Tibial nerve (tissue), 4 donors: ENCODE measurements around the gene EXOC3L1.

Experiments used
- EP300 ChIP-seq, 2 donors: sonication (generic); formaldehyde crosslinking; IDR thresholded peaks; one replicate each; pipeline ENCODE4 v1.6.1; 2017; ENCODE audit warnings: antibody characterized with exemption in 2 of 2, mild to moderate bottlenecking in 1 of 2
- POLR2A ChIP-seq, 2 donors: fragments of 450-650 bp; IDR thresholded peaks; one replicate each; pipeline ENCODE4 v1.6.1; 2017; ENCODE audit warnings: antibody characterized with exemption in 2 of 2, mild to moderate bottlenecking in 2 of 2, moderate library complexity in 2 of 2
- TF ChIP-seq, protein P1 (sequence below), 5 experiments: fragments of 200-600 bp in 3 of 5; fragments of 450-650 bp in 2 of 5; sonication (generic) in 3 of 5; IDR thresholded peaks; one replicate each; pipeline ENCODE4 v1.5.1; 2016 to 2019; ENCODE audit warnings: antibody characterized with exemption in 5 of 5, mild to moderate bottlenecking in 3 of 5, moderate library complexity in 2 of 5

DNA sequence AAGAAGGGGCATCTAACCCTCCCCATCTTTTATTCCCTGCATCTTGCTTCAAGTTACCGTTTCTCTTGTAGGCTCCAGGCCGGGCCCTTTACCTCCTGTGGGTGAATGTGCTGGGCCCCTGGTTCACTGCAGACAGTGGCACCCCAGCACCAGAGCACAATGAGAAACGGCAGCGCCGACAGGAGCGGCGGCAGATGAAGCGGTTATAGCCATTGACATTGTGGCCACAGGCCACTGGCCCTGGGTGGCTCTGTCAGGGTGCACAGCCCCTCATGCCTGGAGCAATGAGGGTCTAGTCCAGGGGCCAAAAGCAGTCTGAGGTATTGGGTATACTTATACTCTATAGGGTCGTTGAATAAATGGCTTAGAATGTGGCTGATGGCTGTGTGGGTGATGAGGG is 39.0 kb upstream of the EXOC3L1 start:
- TF ChIP-seq POLR2A (IDR thresholded peaks at IDR 0.05): no peak
- TF ChIP-seq, protein P1, sequence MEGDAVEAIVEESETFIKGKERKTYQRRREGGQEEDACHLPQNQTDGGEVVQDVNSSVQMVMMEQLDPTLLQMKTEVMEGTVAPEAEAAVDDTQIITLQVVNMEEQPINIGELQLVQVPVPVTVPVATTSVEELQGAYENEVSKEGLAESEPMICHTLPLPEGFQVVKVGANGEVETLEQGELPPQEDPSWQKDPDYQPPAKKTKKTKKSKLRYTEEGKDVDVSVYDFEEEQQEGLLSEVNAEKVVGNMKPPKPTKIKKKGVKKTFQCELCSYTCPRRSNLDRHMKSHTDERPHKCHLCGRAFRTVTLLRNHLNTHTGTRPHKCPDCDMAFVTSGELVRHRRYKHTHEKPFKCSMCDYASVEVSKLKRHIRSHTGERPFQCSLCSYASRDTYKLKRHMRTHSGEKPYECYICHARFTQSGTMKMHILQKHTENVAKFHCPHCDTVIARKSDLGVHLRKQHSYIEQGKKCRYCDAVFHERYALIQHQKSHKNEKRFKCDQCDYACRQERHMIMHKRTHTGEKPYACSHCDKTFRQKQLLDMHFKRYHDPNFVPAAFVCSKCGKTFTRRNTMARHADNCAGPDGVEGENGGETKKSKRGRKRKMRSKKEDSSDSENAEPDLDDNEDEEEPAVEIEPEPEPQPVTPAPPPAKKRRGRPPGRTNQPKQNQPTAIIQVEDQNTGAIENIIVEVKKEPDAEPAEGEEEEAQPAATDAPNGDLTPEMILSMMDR (IDR thresholded peaks at IDR 0.05): no peak
- no peak for TF ChIP-seq EP300 (IDR thresholded peaks at IDR 0.05)
